ENCODE results near the gene PCGF1. TPM values are rescaled to one million over a fixed set of nuclear protein-coding genes. Genes with fewer than 3 reads are reported as not detected.
A peak's percentile ranks its signal among the peaks of the same experiment; 100 is the strongest.

Gene PCGF1
- total and polyA plus RNA-seq, 2 experiments from 2014 or later: 24.1 to 24.8 TPM

DNA sequence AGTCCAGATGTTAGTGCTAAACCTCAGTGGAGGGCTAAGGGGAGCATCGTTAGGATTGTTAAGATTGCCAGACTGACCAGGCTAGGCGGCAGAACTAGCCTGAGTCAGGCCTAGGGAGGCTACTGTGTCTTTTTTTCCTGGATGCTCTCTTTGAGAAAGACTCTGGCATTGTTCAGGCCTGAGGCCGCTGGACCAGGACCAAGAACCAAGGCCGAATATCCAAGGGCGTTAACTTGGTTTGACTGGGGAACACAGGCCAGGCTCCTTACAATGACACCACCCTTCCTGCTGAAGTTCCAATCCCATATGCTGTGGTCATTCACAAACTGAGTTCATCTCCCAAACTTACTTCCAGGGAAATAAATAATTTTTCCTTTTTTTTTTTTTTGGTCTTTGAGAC is 32.8 kb upstream of the PCGF1 start:
- Histone ChIP-seq H3K27me3 (replicated peaks; ENCODE audit: insufficient read depth) (no peaks in the 10 kb centered on the region), H4K20me1 (ENCODE audit: insufficient read depth) (no peaks in the 10 kb centered on the region), H3K79me2 (ENCODE audit: insufficient read depth) (no peaks in the 10 kb centered on the region), H3K9ac (peak overlapping the region; percentile 39), H3K9me3 (ENCODE audit: low read depth) (no peaks in the 10 kb centered on the region), H3K36me3 (ENCODE audit: low read depth) (no peaks in the 10 kb centered on the region), H3K4me2 (ENCODE audit: unreplicated experiment) (no peak overlapping the region), H3K27ac (peak overlapping the region; percentile 67), H3K4me3 (no peak overlapping the region), H3K9me2 (ENCODE audit: insufficient read depth) (no peaks in the 10 kb centered on the region), H3K4me1 (ENCODE audit: insufficient read depth) (peaks cover 11% of the 10 kb centered on the region), H2AFZ (no peak overlapping the region; the same call in 1 of the 2 replicates), H3F3A (ENCODE audit: insufficient read depth) (peaks cover 22% of the 10 kb centered on the region)
- 18 to 22% methylated on average over 5 of the region's 5 CpGs for WGBS, 2 experiments (ENCODE audit: low coverage in 1 of 2, low lambda C conversion rate in 2 of 2, missing lambda C conversion rate in 2 of 2)
- peak; percentile 86 for DNase-seq
- no peak for TF ChIP-seq EZH2 (IDR thresholded peaks at IDR 0.05; ENCODE audit: insufficient read depth, poor library complexity, severe bottlenecking)
- TF ChIP-seq EZH2phosphoT487 (IDR thresholded peaks at IDR 0.05; ENCODE audit: insufficient read depth, low read depth): no peak
- in situ Hi-C loops (cut with MboI): no loop called here

DNA sequence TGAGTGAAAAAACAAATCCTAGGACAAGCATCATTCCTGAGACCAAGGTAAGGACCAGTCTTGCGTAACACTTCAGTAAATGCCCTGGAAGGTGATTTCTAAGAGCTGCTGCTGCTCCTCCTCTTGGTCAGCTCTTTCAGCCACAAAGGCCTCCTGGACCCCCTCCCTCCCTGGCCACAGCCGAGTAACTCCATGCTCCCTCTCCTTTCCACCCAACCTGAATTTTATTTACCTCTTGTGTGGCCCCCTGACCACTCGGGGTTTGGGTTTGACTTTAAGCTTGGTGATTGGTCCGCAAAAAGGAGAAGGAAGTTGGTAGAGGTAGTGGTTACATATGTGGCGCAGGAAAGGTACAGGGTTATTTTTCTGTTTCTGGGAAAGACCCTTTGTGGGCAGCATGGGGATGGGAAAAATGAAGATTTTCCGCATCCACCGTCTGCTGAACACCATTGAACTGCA is 31.4 kb upstream of the PCGF1 start:
- Histone ChIP-seq H3K79me2 (ENCODE audit: insufficient read depth) (no peaks in the 10 kb centered on the region), H3K27me3 (replicated peaks; ENCODE audit: insufficient read depth) (no peaks in the 10 kb centered on the region), H3K27ac (no peak overlapping the region), H3K36me3 (ENCODE audit: low read depth) (no peaks in the 10 kb centered on the region), H3K4me1 (ENCODE audit: insufficient read depth) (peaks cover 11% of the 10 kb centered on the region), H3K4me3 (no peak overlapping the region), H3F3A (ENCODE audit: insufficient read depth) (peaks cover 26% of the 10 kb centered on the region), H3K4me2 (ENCODE audit: unreplicated experiment) (no peak overlapping the region), H2AFZ (no peak overlapping the region), H3K9me2 (ENCODE audit: insufficient read depth) (no peaks in the 10 kb centered on the region), H4K20me1 (ENCODE audit: insufficient read depth) (no peaks in the 10 kb centered on the region), H3K9ac (no peak overlapping the region), H3K9me3 (ENCODE audit: low read depth) (no peaks in the 10 kb centered on the region)
- 84 to 87% methylated on average over 7 of the region's 7 CpGs for WGBS, 2 experiments (ENCODE audit: low coverage in 1 of 2, low lambda C conversion rate in 2 of 2, missing lambda C conversion rate in 2 of 2)
- no peak for DNase-seq
- in situ Hi-C loops (cut with MboI): no loop called here
- TF ChIP-seq EZH2 (IDR thresholded peaks at IDR 0.05; ENCODE audit: insufficient read depth, poor library complexity, severe bottlenecking): no peak
- TF ChIP-seq EZH2phosphoT487 (IDR thresholded peaks at IDR 0.05; ENCODE audit: insufficient read depth, low read depth): no peak

GRCh38 chr2:74537140-74537539 is 29.6 kb upstream of the PCGF1 start:
- H3K27me3 ChIP-seq (replicated peaks; ENCODE audit: insufficient read depth): no peaks in the 10 kb centered on the region
- no peaks in the 10 kb centered on the region for H3K36me3 ChIP-seq (ENCODE audit: low read depth)
- H3K4me1 ChIP-seq (ENCODE audit: insufficient read depth): peaks cover 7% of the 10 kb centered on the region
- no peak overlapping the region for H2AFZ ChIP-seq
- peaks cover under 1% of the 10 kb centered on the region; the same call in 1 of the 2 replicates for H3K79me2 ChIP-seq (ENCODE audit: insufficient read depth)
- H3K9ac ChIP-seq: no peak overlapping the region
- no peak overlapping the region for H3K4me2 ChIP-seq (ENCODE audit: unreplicated experiment)
- H3K9me3 ChIP-seq (ENCODE audit: low read depth): no peaks in the 10 kb centered on the region
- peaks cover 33% of the 10 kb centered on the region for H3F3A ChIP-seq (ENCODE audit: insufficient read depth)
- WGBS, 2 experiments (ENCODE audit: low coverage in 1 of 2, low lambda C conversion rate in 2 of 2, missing lambda C conversion rate in 2 of 2): 47 to 51% methylated on average over 4 of the region's 4 CpGs
- TF ChIP-seq EZH2phosphoT487 (IDR thresholded peaks at IDR 0.05; ENCODE audit: insufficient read depth, low read depth) (no peak), EZH2 (IDR thresholded peaks at IDR 0.05; ENCODE audit: insufficient read depth, poor library complexity, severe bottlenecking) (no peak)
- no peak overlapping the region for H3K4me3 ChIP-seq
- peak; percentile 55 for DNase-seq
- no peak overlapping the region for H3K27ac ChIP-seq
- H4K20me1 ChIP-seq (ENCODE audit: insufficient read depth): no peaks in the 10 kb centered on the region
- in situ Hi-C loops (cut with MboI): no loop called here
- no peaks in the 10 kb centered on the region for H3K9me2 ChIP-seq (ENCODE audit: insufficient read depth)

GRCh38 chr2:74536166-74536950 is 28.9 kb upstream of the PCGF1 start:
- H3K4me1 ChIP-seq (ENCODE audit: insufficient read depth): peaks cover 15% of the 10 kb centered on the region
- H3K4me3 ChIP-seq: no peak overlapping the region
- H2AFZ ChIP-seq: no peak overlapping the region
- H4K20me1 ChIP-seq (ENCODE audit: insufficient read depth): no peaks in the 10 kb centered on the region
- peaks cover 40% of the 10 kb centered on the region for H3F3A ChIP-seq (ENCODE audit: insufficient read depth)
- H3K9me3 ChIP-seq (ENCODE audit: low read depth): no peaks in the 10 kb centered on the region
- no peaks in the 10 kb centered on the region for H3K9me2 ChIP-seq (ENCODE audit: insufficient read depth)
- no peak overlapping the region for H3K9ac ChIP-seq
- in situ Hi-C loops (cut with MboI): no loop called here
- no peak for TF ChIP-seq EZH2phosphoT487 (IDR thresholded peaks at IDR 0.05; ENCODE audit: insufficient read depth, low read depth)
- TF ChIP-seq EZH2 (IDR thresholded peaks at IDR 0.05; ENCODE audit: insufficient read depth, poor library complexity, severe bottlenecking): no peak
- H3K4me2 ChIP-seq (ENCODE audit: unreplicated experiment): no peak overlapping the region
- H3K79me2 ChIP-seq (ENCODE audit: insufficient read depth): peaks cover 8% of the 10 kb centered on the region
- H3K36me3 ChIP-seq (ENCODE audit: low read depth): no peaks in the 10 kb centered on the region
- 79 to 84% methylated on average over 20 to 23 of the region's 23 CpGs for WGBS, 2 experiments (ENCODE audit: low coverage in 1 of 2, low lambda C conversion rate in 2 of 2, missing lambda C conversion rate in 2 of 2)
- DNase-seq: no peak
- no peaks in the 10 kb centered on the region for H3K27me3 ChIP-seq (replicated peaks; ENCODE audit: insufficient read depth)
- no peak overlapping the region for H3K27ac ChIP-seq
